Endothelial cell of umbilical vein (primary cell): ENCODE data around the gene PPM1H.

Experiments used
- CTCF ChIP-seq, 2 donors: IDR thresholded peaks; 1 replicate in 1 of 2; 2 replicates in 1 of 2; pipeline ENCODE4 v1.5.1; 2011; ENCODE audit warnings: low read length in 2 of 2, mild to moderate bottlenecking in 2 of 2, moderate library complexity in 2 of 2, control low read depth in 1 of 2, inconsistent platforms in 1 of 2, low read depth in 1 of 2; ENCODE audit not compliant: insufficient read depth in 1 of 2; ENCODE audit errors: extremely low read depth in 1 of 2
- EZH2 ChIP-seq: IDR thresholded peaks from 2 replicates; pipeline ENCODE4 v1.6.1; 2012; ENCODE audit warnings: borderline replicate concordance, low read depth, mild to moderate bottlenecking, moderate library complexity, low read length, inconsistent platforms; ENCODE audit not compliant: severe bottlenecking
- POLR2A ChIP-seq: IDR thresholded peaks from 2 replicates; pipeline ENCODE4 v1.6.1; 2012; ENCODE audit warnings: low read depth, mild to moderate bottlenecking, control low read depth, low read length
- POLR2AphosphoS5 ChIP-seq: IDR thresholded peaks from 2 replicates; pipeline ENCODE4 v1.6.1; 2012; ENCODE audit warnings: low read depth, mild to moderate bottlenecking, control low read depth, low read length, moderate library complexity; ENCODE audit not compliant: insufficient read depth

- TF ChIP-seq CTCF (IDR thresholded peaks at IDR 0.05; ENCODE audit: extremely low read depth in 1 of 2, insufficient read depth in 1 of 2, low read depth in 1 of 2, low read length in 2 of 2) (no peak), EZH2 (no peak), POLR2AphosphoS5 (no peak), POLR2A (no peak)
Observed at GRCh38 chr12:62766496-62766895, 168.5 kb downstream of the PPM1H start.
